GM23248 (cell line): ENCODE measurements around the gene CMSS1. TPM values are rescaled to one million over a fixed set of nuclear protein-coding genes. Genes with fewer than 3 reads are reported as not detected.
"Not testable (repeated sequence)": the region's sequence is repeated elsewhere in the genome, so short reads cannot be mapped to it uniquely, and the experiment has no call there.

ENCODE experiments used
- DNase-seq: peaks from one replicate; pipeline ENCODE4 v3.0.0-alpha.2; 2015
- H2AFZ ChIP-seq: fragments of 200-600 bp; sonication (generic); 2 replicates; pipeline ENCODE4 v1.6.1; 2016; ENCODE audit warnings: antibody characterized with exemption
- H3F3A ChIP-seq: fragments of 200-600 bp; sonication (generic); 2 replicates; pipeline ENCODE4 v1.6.1; 2016; ENCODE audit warnings: mild to moderate bottlenecking, antibody characterized with exemption, mixed run types; ENCODE audit not compliant: insufficient read depth
- H3K27ac ChIP-seq: fragments of 200-600 bp; sonication (generic); 2 replicates; pipeline ENCODE4 v1.5.1; 2016; ENCODE audit warnings: mild to moderate bottlenecking
- H3K27me3 ChIP-seq: fragments of 200-600 bp; sonication (generic); replicated peaks from 2 replicates; pipeline ENCODE4 v1.6.1; 2016; ENCODE audit warnings: mild to moderate bottlenecking; ENCODE audit not compliant: insufficient read depth
- H3K36me3 ChIP-seq: fragments of 200-600 bp; sonication (generic); 2 replicates; pipeline ENCODE4 v1.6.1; 2016; ENCODE audit warnings: low read depth, mild to moderate bottlenecking
- H3K4me1 ChIP-seq: fragments of 200-600 bp; sonication (generic); 2 replicates; pipeline ENCODE4 v1.6.1; 2016; ENCODE audit warnings: mild to moderate bottlenecking; ENCODE audit not compliant: insufficient read depth
- H3K4me2 ChIP-seq: fragments of 200-600 bp; sonication (generic); one replicate; pipeline ENCODE4 v1.6.1; 2016; ENCODE audit warnings: mild to moderate bottlenecking; ENCODE audit not compliant: unreplicated experiment
- H3K4me3 ChIP-seq: fragments of 200-600 bp; sonication (generic); 2 replicates; pipeline ENCODE4 v1.5.1; 2016; ENCODE audit warnings: mild to moderate bottlenecking
- H3K79me2 ChIP-seq: fragments of 200-600 bp; sonication (generic); 2 replicates; pipeline ENCODE4 v1.6.1; 2016; ENCODE audit warnings: mild to moderate bottlenecking; ENCODE audit not compliant: insufficient read depth
- H3K9ac ChIP-seq: fragments of 200-600 bp; sonication (generic); 2 replicates; pipeline ENCODE4 v1.6.1; 2016; ENCODE audit warnings: mild to moderate bottlenecking
- H3K9me2 ChIP-seq: fragments of 200-600 bp; sonication (generic); 2 replicates; pipeline ENCODE4 v1.6.1; 2016; ENCODE audit warnings: mixed run types, mild to moderate bottlenecking, moderate library complexity; ENCODE audit not compliant: insufficient read depth
- H3K9me3 ChIP-seq: fragments of 200-600 bp; sonication (generic); one replicate; pipeline ENCODE4 v1.6.1; 2017; ENCODE audit warnings: low read depth
- H4K20me1 ChIP-seq: fragments of 200-600 bp; sonication (generic); 2 replicates; pipeline ENCODE4 v1.6.0; 2016; ENCODE audit not compliant: insufficient read depth
- EZH2 ChIP-seq: fragments of 200-600 bp; sonication (generic); IDR thresholded peaks from 2 replicates; pipeline ENCODE4 v1.6.1; 2018; ENCODE audit warnings: antibody characterized with exemption, mild to moderate bottlenecking; ENCODE audit not compliant: insufficient read depth, poor library complexity, severe bottlenecking
- EZH2phosphoT487 ChIP-seq: fragments of 200-600 bp; sonication (generic); IDR thresholded peaks from 2 replicates; pipeline ENCODE4 v1.6.1; 2018; ENCODE audit warnings: antibody characterized with exemption, moderate library complexity, mild to moderate bottlenecking, low read depth; ENCODE audit not compliant: insufficient read depth
- WGBS, 2 experiments: methylation state at CpG; one replicate each; pipeline ENCODE4 v1.1.6; 2015 to 2017; ENCODE audit warnings: low lambda C conversion rate in 2 of 2, low coverage in 1 of 2; ENCODE audit errors: missing lambda C conversion rate in 2 of 2; 5-methylcytosine and 5-hydroxymethylcytosine counted together
- in situ Hi-C: fragments of 300-500 bp; cut with MboI; formaldehyde crosslinking; loops from 2 replicates; pipeline ENCODE4 v1.15.0; 2020
- polyA plus RNA-seq: library from polyadenylated mRNA; unstranded; fragments of >200 nt; fragmentation: Nextera tagmentation; extraction: Ambion mirVana; gene quantifications from 2 replicates; pipeline ENCODE4 v1.2.1, GENCODE V29; 2016
- total RNA-seq: library from RNA; depleted of rRNA; stranded (reverse); fragments of >200 nt; shearing (Covaris generic); gene quantifications from 2 replicates; pipeline ENCODE4 v1.2.3, GENCODE V29; 2014

CMSS1 gene
- total and polyA plus RNA-seq, 2 experiments from 2014 or later: 17.2 to 26.6 TPM

DNA sequence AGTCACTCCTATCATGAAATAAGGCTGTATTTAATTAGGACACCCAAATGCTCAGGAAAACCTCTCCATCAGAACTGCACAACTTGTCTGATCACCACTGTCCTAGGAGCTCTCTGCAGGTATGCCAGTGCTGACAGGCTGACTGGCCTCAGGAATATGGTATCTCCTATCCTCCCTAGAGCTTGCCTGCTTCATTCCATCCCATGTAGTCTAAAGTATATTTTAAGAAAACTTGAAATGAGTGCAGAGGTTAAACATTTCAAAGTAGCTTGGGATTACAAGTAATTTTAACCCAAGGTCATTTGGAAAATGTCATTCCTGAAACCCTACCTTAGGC, 273.0 kb downstream of the CMSS1 start:
- DNase-seq: no peak
- H3K4me3 ChIP-seq: no peak overlapping the region
- in situ Hi-C loops: no loop called here
- H3K9ac ChIP-seq: no peak overlapping the region
- no peaks in the 10 kb centered on the region for H3K9me3 ChIP-seq
- H3K36me3 ChIP-seq: no peaks in the 10 kb centered on the region
- peak overlapping the region; percentile 72 for H3K4me2 ChIP-seq
- peaks cover 40% of the 10 kb centered on the region for H3K4me1 ChIP-seq
- no peaks in the 10 kb centered on the region for H3K27me3 ChIP-seq
- H3K9me2 ChIP-seq: no peaks in the 10 kb centered on the region
- no peaks in the 10 kb centered on the region for H4K20me1 ChIP-seq
- no peaks in the 10 kb centered on the region for H3K79me2 ChIP-seq
- no peak overlapping the region for H2AFZ ChIP-seq
- no peak overlapping the region for H3K27ac ChIP-seq
- TF ChIP-seq EZH2phosphoT487: no peak
- TF ChIP-seq EZH2: no peak
- peaks cover 21% of the 10 kb centered on the region for H3F3A ChIP-seq

DNA sequence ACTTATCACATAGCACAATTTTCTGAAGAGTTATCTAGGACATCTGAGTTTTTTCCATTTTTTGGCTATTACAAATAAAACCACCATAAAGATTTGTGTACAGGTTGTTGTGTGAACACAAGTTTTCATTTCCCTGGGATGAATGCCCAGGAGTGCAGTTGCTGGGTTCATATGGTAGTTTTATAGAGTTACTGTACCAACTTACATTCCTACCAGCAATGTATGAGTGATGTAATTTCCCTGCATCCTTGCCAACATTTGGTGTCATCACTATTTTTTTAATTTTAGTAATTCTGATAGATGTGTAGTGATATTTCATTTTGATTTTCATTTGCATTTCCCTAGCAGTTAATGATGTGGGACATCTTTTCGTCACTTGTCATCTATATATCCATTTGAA, 276.2 kb downstream of the CMSS1 start:
- no peak overlapping the region for H3K9ac ChIP-seq
- H3K36me3 ChIP-seq: no peaks in the 10 kb centered on the region
- H3K4me2 ChIP-seq: no peak overlapping the region
- H3K9me3 ChIP-seq: no peaks in the 10 kb centered on the region
- 93 to 100% methylated on average over 1 of the region's 1 CpG for WGBS, 2 experiments
- no peaks in the 10 kb centered on the region for H4K20me1 ChIP-seq
- DNase-seq: peak; percentile 41
- no peaks in the 10 kb centered on the region for H3K9me2 ChIP-seq
- H3K4me3 ChIP-seq: no peak overlapping the region
- no peak for TF ChIP-seq EZH2
- no peak for TF ChIP-seq EZH2phosphoT487
- in situ Hi-C loops: no loop called here
- H3F3A ChIP-seq: peaks cover 14% of the 10 kb centered on the region
- H3K27me3 ChIP-seq: no peaks in the 10 kb centered on the region
- H2AFZ ChIP-seq: no peak overlapping the region
- peaks cover 25% of the 10 kb centered on the region for H3K4me1 ChIP-seq
- H3K27ac ChIP-seq: no peak overlapping the region
- H3K79me2 ChIP-seq: no peaks in the 10 kb centered on the region

DNA sequence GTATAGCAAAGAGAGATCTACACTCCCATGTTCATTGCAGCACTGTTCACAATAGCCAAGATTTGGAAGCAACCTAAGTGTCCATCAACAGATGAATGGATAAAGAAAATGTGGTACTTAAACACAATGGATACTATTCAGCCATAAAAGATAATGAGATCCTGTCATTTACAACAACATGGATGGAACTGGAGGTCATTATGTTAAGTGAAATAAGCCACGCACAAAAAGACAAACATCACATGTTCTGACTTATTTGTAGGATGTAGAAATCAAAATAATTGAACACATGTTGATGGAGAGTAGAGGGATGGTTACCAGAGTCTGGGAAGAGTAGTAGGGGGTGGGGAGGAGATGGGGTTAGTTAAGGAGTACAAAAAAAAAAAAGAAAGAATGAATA, 278.6 kb downstream of the CMSS1 start:
- H3K36me3 ChIP-seq, H3K4me3 ChIP-seq, H3K79me2 ChIP-seq, in situ Hi-C loops, H3K27ac ChIP-seq, H2AFZ ChIP-seq, H3F3A ChIP-seq, DNase-seq, H3K4me2 ChIP-seq, H3K9me3 ChIP-seq, H4K20me1 ChIP-seq, H3K27me3 ChIP-seq, H3K9ac ChIP-seq, H3K9me2 ChIP-seq: not testable (repeated sequence)
- H3K4me1 ChIP-seq: peaks cover 22% of the 10 kb centered on the region
- 92 to 100% methylated on average over 1 of the region's 1 CpG for WGBS, 2 experiments

DNA sequence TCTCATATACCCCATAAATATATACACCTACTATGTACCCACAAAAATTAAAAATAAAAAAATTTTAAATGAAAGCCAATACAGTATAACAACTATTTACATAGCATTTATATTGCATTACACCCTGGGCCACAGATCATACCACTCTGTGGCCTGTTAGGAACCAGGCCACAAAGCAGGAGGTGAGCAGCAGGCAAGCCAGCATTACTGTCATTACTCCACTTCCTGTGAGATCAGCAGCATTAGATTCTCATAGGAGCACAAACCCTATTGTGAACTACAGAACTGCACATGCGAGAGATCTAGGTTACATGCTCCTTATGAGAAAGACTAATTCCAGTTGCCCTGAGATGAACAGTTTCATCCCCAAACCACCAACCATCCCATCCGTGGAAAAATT, 279.2 kb downstream of the CMSS1 start:
- DNase-seq: no peak
- Histone ChIP-seq H3F3A (no peaks in the 10 kb centered on the region), H3K9me3 (no peaks in the 10 kb centered on the region), H2AFZ (no peak overlapping the region), H3K4me3 (no peak overlapping the region), H3K4me2 (no peak overlapping the region), H3K9me2 (no peaks in the 10 kb centered on the region), H3K4me1 (peaks cover 22% of the 10 kb centered on the region), H3K27me3 (no peaks in the 10 kb centered on the region), H3K79me2 (no peaks in the 10 kb centered on the region), H3K9ac (no peak overlapping the region), H3K36me3 (no peaks in the 10 kb centered on the region), H4K20me1 (no peaks in the 10 kb centered on the region), H3K27ac (no peak overlapping the region)
- TF ChIP-seq EZH2phosphoT487 (no peak), EZH2 (no peak)
- in situ Hi-C loops: no loop called here
- WGBS, 2 experiments: 95 to 98% methylated on average over 2 of the region's 2 CpGs

DNA sequence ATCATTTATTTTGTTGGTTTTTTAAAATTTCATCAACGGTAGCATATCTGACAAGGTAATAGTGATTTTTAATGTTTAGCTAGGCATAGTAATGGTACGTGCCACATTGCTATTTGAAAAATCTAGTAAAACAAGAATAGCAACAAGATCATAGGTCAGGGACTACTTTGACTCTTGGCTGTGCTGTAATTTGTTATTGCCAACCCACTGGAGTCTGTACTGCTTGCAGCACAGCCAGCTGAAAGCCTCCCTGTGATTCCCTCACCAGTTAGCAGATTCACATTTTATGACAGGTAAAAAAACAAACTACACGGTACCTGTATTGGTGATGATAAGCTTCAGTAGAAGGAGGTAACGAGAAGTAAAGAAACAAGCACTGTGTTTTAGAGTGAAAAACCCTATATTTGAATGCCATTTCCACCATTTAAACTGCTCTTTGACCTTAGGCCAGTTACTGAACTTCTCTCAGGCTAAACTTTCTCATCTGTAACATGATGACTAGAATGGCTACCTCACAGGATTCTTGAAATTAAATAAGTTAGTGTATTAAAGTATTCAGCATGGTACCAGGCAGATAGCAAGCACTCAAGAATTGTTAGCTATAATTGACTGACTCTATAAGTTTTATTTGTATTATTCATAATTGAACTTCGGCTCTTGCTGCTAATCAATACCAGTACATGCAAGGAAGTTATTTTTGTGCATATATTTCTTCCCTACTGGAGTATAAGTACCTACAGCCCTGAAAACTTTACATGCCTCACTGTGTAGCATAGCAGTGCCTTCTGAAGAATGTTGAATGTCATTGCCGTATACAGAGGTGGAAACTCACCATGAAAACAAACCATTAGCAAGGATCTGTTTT, 280.5 kb downstream of the CMSS1 start:
- Histone ChIP-seq H3K27ac (no peak overlapping the region), H3K9me2 (no peaks in the 10 kb centered on the region), H4K20me1 (no peaks in the 10 kb centered on the region), H3K9me3 (no peaks in the 10 kb centered on the region), H3F3A (no peaks in the 10 kb centered on the region), H3K36me3 (no peaks in the 10 kb centered on the region), H3K4me2 (no peak overlapping the region), H2AFZ (no peak overlapping the region), H3K9ac (no peak overlapping the region), H3K4me1 (peaks cover 22% of the 10 kb centered on the region), H3K27me3 (no peaks in the 10 kb centered on the region), H3K4me3 (no peak overlapping the region), H3K79me2 (no peaks in the 10 kb centered on the region)
- WGBS, 2 experiments: 82 to 90% methylated on average over 6 of the region's 6 CpGs
- no peak for DNase-seq
- TF ChIP-seq EZH2: no peak
- no peak for TF ChIP-seq EZH2phosphoT487
- in situ Hi-C loops: no loop called here
